Panc1 (cell line): ENCODE results near the gene DNPEP. TPM values are rescaled to one million over a fixed set of nuclear protein-coding genes. Genes with fewer than 3 reads are reported as not detected.

ENCODE experiments used
- ATAC-seq: fragments of 200-7000 bp; cut with Tn5 transposase; 2 replicates; pipeline ENCODE4 v1.9.1; 2020; ENCODE audit warnings: mild to moderate bottlenecking, moderate library complexity
- BruUV-seq: library from RNA; stranded (reverse); fragments of 400-500 nt; replicated peaks from 2 replicates; lab custom pipeline; 2021; lab: Mats Ljungman, UMichigan
- CTCF ChIA-PET: fragments of 300-600 bp; sonication (Branson Sonifier 250); formaldehyde crosslinking; loops from one replicate; lab custom pipeline; 2022; ENCODE audit warnings: antibody characterized with exemption; lab: Charles Lee
- POLR2A ChIA-PET: fragments of 300-600 bp; sonication (Branson Sonifier 250); formaldehyde crosslinking; loops from one replicate; lab custom pipeline; 2022; ENCODE audit warnings: antibody characterized with exemption; lab: Charles Lee
- DNase-seq: peaks from one replicate; pipeline ENCODE4 v3.0.0-alpha.2; 2010; ENCODE audit warnings: low read depth, low spot score
- H3K27ac ChIP-seq: 2 replicates; pipeline ENCODE4 v1.5.1; 2011; ENCODE audit warnings: mild to moderate bottlenecking, low read length, inconsistent platforms
- H3K27me3 ChIP-seq: fragments of 200-500 bp; sonication (Bioruptor generic); 2 replicates; pipeline ENCODE4 v1.6.0; 2014; ENCODE audit warnings: low read length, inconsistent platforms; ENCODE audit not compliant: control insufficient read depth, insufficient read depth
- H3K36me3 ChIP-seq: fragments of 200-500 bp; sonication (Bioruptor generic); 2 replicates; pipeline ENCODE4 v1.5.1; 2014; ENCODE audit warnings: inconsistent platforms, mild to moderate bottlenecking, low read length, moderate library complexity; ENCODE audit not compliant: control insufficient read depth, insufficient read depth
- H3K4me1 ChIP-seq: 2 replicates; pipeline ENCODE4 v1.5.1; 2011; ENCODE audit warnings: inconsistent platforms, mild to moderate bottlenecking, low read length, moderate library complexity; ENCODE audit not compliant: control insufficient read depth, insufficient read depth
- H3K4me3 ChIP-seq, 2 experiments: 2 replicates each; pipeline ENCODE4 v1.5.1; 2011 to 2012; ENCODE audit warnings: low read depth in 2 of 2, low read length in 2 of 2, mild to moderate bottlenecking in 2 of 2, inconsistent platforms in 1 of 2, moderate library complexity in 1 of 2
- H3K9me3 ChIP-seq: fragments of 200-500 bp; sonication (Bioruptor generic); 2 replicates; pipeline ENCODE4 v1.5.1; 2014; ENCODE audit warnings: low read depth, mild to moderate bottlenecking, inconsistent platforms, low read length, moderate library complexity; ENCODE audit not compliant: control insufficient read depth, insufficient read depth
- CTCF ChIP-seq: fragments of 450-650 bp; IDR thresholded peaks from 2 replicates; pipeline ENCODE4 v1.5.1; 2017; ENCODE audit warnings: mild to moderate bottlenecking
- POLR2AphosphoS5 ChIP-seq: IDR thresholded peaks from 2 replicates; pipeline ENCODE4 v1.6.1; 2012; ENCODE audit warnings: mild to moderate bottlenecking, low read depth, low read length, moderate library complexity
- REST ChIP-seq, 2 experiments: IDR thresholded peaks; 2 replicates each; pipeline ENCODE4 v1.6.1; 2011 to 2012; ENCODE audit warnings: low read depth in 2 of 2, control low read depth in 1 of 2, low read length in 1 of 2, mild to moderate bottlenecking in 1 of 2, moderate library complexity in 1 of 2; ENCODE audit not compliant: insufficient read depth in 1 of 2
- SIN3A ChIP-seq: IDR thresholded peaks from 2 replicates; pipeline ENCODE4 v1.6.1; 2012; ENCODE audit warnings: low read depth, mild to moderate bottlenecking, low read length, moderate library complexity, borderline replicate concordance; ENCODE audit not compliant: insufficient read depth
- TCF7L2 ChIP-seq: IDR thresholded peaks from 2 replicates; pipeline ENCODE4 v1.6.1; 2011; ENCODE audit warnings: mild to moderate bottlenecking, low read depth, low read length, inconsistent platforms
- in situ Hi-C: cut with HindIII; loops from 2 replicates; pipeline ENCODE4 v1.10.0; 2016; ENCODE audit warnings: low sequenced_read_pairs, low pct_unique_long_range_greater_than_20kb
- intact Hi-C: fragments of 100-400 bp; cut with micrococcal nuclease; formaldehyde crosslinking; loops from one replicate; pipeline ENCODE4 v1.10.0; 2022; ENCODE audit not compliant: unreplicated experiment
- total RNA-seq: library from RNA; stranded (reverse); gene quantifications from one replicate; pipeline ENCODE4 v1.2.1, GENCODE V29; 2021; ENCODE audit not compliant: unreplicated experiment

DNPEP gene
- total RNA-seq, 1 experiment from 2014 or later, result 107 TPM

- DNase-seq (no peak), ATAC-seq (no peak)
- in situ Hi-C loops (no loop called here), intact Hi-C loops (no loop called here)
- no peak overlapping the region for H3K4me3 ChIP-seq
- no peaks in the 10 kb centered on the region for H3K9me3 ChIP-seq
- H3K27ac ChIP-seq, result no peak overlapping the region
- ChIA-PET POLR2A (no interaction called here), CTCF (interaction anchor here (0.5 to 5.0 kb wide), 4 partner anchors 14 to 128 kb away, joined by 6 to 29 read pairs (median 12); partner anchors contain the start of gene DNPEP)
- no peak for TF ChIP-seq CTCF
- TF ChIP-seq SIN3A, result no peak
- TF ChIP-seq TCF7L2, result no peak
- TF ChIP-seq POLR2AphosphoS5, result no peak
- no peak for TF ChIP-seq REST (IDR thresholded peaks at IDR 0.05; ENCODE audit: insufficient read depth in 1 of 2, low read depth in 2 of 2, low read length in 1 of 2)
- no TSS peak for BruUV-seq
- no peaks in the 10 kb centered on the region for H3K27me3 ChIP-seq
- H3K36me3 ChIP-seq, result no peaks in the 10 kb centered on the region
- peaks cover 38% of the 10 kb centered on the region for H3K4me1 ChIP-seq
Measured at GRCh38 chr2:219401606-219402005, 13.9 kb upstream of the DNPEP start.

GRCh38 chr2:219400562-219400961 is 12.8 kb upstream of the DNPEP start:
- CTCF ChIA-PET, result no interaction called here
- POLR2A ChIA-PET, result no interaction called here
- no peaks in the 10 kb centered on the region for H3K27me3 ChIP-seq
- H3K9me3 ChIP-seq, result no peaks in the 10 kb centered on the region
- no peaks in the 10 kb centered on the region for H3K36me3 ChIP-seq
- intact Hi-C loops, result no loop called here
- DNase-seq (no peak), ATAC-seq (no peak)
- in situ Hi-C loops, result no loop called here
- BruUV-seq, result no TSS peak
- peaks cover 38% of the 10 kb centered on the region for H3K4me1 ChIP-seq
- TF ChIP-seq SIN3A (no peak), TCF7L2 (no peak), POLR2AphosphoS5 (no peak), REST (IDR thresholded peaks at IDR 0.05; ENCODE audit: insufficient read depth in 1 of 2, low read depth in 2 of 2, low read length in 1 of 2) (no peak), CTCF (no peak)
- H3K4me3 ChIP-seq, result no peak overlapping the region
- H3K27ac ChIP-seq, result peak overlapping the region; percentile 29; the same call in 1 of the 2 replicates
